ENCODE measurements around the gene TLE4.
A peak's percentile ranks its signal among the peaks of the same experiment; 100 is the strongest.

TLE4 gene

GRCh38 chr9:79681576-79681975 is 109.8 kb downstream of the TLE4 start:
- no peak for DNase-seq (ENCODE audit: low read depth)
- no peak for TF ChIP-seq CTCF (conservative IDR thresholded peaks at IDR 0.05; ENCODE audit: low read depth, low read length)
- H3K4me3 ChIP-seq (ENCODE audit: low read length) = no peak overlapping the region

- no peak for TF ChIP-seq CTCF (conservative IDR thresholded peaks at IDR 0.05; ENCODE audit: low read depth, low read length)
- no peak overlapping the region for H3K4me3 ChIP-seq (ENCODE audit: low read length)
- no peak for DNase-seq (ENCODE audit: low read depth)
Measured at GRCh38 chr9:79682076-79682736, 110.4 kb downstream of the TLE4 start.

GRCh38 chr9:79684059-79684458 is 112.3 kb downstream of the TLE4 start:
- no peak for DNase-seq (ENCODE audit: low read depth)
- no peak overlapping the region for H3K4me3 ChIP-seq (ENCODE audit: low read length)
- TF ChIP-seq CTCF (conservative IDR thresholded peaks at IDR 0.05; ENCODE audit: low read depth, low read length) = no peak

GRCh38 chr9:79684711-79685575 is 113.2 kb downstream of the TLE4 start:
- DNase-seq (ENCODE audit: low read depth) = peak; percentile 87
- no peak for TF ChIP-seq CTCF (conservative IDR thresholded peaks at IDR 0.05; ENCODE audit: low read depth, low read length)
- H3K4me3 ChIP-seq (ENCODE audit: low read length) = peak overlapping the region; percentile 18

GRCh38 chr9:79685577-79685976 is 113.8 kb downstream of the TLE4 start:
- TF ChIP-seq CTCF (conservative IDR thresholded peaks at IDR 0.05; ENCODE audit: low read depth, low read length) = no peak
- no peak overlapping the region for H3K4me3 ChIP-seq (ENCODE audit: low read length)
- DNase-seq (ENCODE audit: low read depth) = peak; percentile 51

- peak; percentile 84 for DNase-seq (ENCODE audit: low read depth)
- TF ChIP-seq CTCF (conservative IDR thresholded peaks at IDR 0.05; ENCODE audit: low read depth, low read length) = peak; percentile 31
- H3K4me3 ChIP-seq (ENCODE audit: low read length) = no peak overlapping the region
Measured at GRCh38 chr9:79686381-79687130, 114.8 kb downstream of the TLE4 start.

Measured in retinal pigment epithelial cell (primary cell).